ENCODE results near the gene ARHGAP30.
A peak's percentile ranks its signal among the peaks of the same experiment; 100 is the strongest.
"Not testable (repeated sequence)": the region's sequence is repeated elsewhere in the genome, so short reads cannot be mapped to it uniquely, and the experiment has no call there.

ARHGAP30 gene

GRCh38 chr1:161070761-161071160 lies 1.1 kb upstream of the ARHGAP30 start:
- no peak for DNase-seq (ENCODE audit: low read depth, low spot score)

GRCh38 chr1:161069241-161069640 lies 450 bp downstream of the ARHGAP30 start:
- DNase-seq (ENCODE audit: low read depth, low spot score): no peak

DNA sequence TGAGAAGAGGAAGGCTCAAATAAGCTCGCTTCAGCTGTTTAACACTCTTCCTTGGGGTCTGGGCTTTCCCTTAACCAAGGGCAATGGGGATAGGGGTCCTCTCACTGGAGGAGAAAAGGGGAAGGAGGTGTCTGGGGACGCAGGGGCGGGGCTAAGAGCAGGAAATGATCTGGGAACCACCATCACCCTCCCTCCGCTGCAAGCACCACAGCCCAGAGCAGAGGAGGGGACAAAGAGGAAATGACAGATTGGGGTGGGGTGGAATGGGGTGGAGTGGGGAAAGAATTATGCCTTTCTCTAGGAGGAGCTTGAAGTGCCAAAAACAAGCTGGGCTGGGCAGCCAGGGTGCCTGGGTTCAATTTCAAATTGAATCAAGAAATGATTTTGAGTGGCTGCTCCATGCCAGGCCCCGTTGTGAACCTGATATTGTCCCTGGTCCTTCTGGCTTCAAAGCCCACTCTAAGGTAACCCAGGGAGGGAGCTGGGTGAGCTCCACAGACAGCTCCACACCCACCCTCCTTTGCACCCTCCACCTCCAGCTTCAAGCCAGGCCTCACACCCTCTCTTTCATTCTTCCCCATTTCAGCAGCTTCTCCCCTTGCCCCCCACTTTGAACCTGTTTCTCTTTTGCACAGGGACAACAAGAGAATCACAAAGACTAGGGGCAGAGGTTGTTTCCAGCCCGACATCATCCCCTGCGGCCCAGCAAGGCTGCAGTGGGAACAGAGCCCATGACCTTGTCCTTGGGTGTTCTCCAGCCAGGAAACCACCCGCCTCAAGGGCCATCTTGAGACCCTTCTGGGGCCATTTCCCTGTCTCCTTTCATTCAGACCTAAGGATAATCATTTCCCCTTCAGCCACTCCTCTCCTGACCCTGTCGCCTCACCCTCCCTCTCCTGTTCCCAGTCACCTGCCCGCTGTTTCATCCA lies 1.1 kb downstream of the ARHGAP30 start:
- peak; percentile 56 for DNase-seq (ENCODE audit: low read depth, low spot score)

GRCh38 chr1:161066694-161067093 lies 3.0 kb downstream of the ARHGAP30 start:
- DNase-seq (ENCODE audit: low read depth, low spot score): no peak

GRCh38 chr1:161065681-161066080 lies 4.0 kb downstream of the ARHGAP30 start:
- not testable (repeated sequence) for DNase-seq (ENCODE audit: low read depth, low spot score)

DNA sequence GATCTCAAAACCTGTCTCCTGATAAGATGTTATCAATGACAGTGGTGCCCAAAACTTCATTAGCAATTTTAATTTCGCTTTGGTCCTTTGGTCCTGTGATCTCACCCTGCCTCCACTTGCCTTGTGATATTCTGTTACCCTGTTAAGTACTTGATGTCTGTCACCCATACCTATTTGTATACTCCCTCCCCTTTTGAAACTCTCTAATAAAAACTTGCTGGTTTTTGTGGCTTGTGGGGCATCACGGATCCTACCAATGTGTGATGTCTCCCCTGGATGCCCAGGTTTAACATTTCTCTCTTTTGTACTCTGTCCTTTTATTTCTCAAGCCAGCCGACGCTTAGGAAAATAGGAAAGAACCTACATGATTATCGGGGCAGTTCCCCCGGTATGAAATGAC lies 5.8 kb downstream of the ARHGAP30 start:
- DNase-seq (ENCODE audit: low read depth, low spot score): not testable (repeated sequence)

GRCh38 chr1:161061419-161061818 lies 8.3 kb downstream of the ARHGAP30 start:
- DNase-seq (ENCODE audit: low read depth, low spot score): no peak

GRCh38 chr1:161059293-161059692 lies 10.4 kb downstream of the ARHGAP30 start:
- no peak for DNase-seq (ENCODE audit: low read depth, low spot score)

DNA sequence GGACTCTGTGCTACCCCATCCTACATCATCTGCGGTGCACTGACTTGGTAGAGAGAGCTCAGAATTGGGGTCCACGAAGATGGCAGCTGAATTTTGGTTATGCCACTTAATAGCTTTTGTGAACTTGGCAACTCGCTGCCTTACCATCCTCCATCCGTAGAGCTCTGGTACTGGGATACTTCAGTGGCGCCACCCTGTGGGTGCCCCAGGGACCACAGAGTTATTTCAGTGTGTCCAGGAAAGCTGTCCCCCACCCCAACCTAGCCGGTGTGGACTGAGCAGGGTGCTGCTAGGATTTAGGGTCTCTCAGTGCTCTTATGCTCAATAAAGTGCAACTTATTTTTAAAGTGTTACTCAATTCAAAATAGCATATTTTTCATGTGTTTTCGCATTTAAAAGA lies 14.9 kb downstream of the ARHGAP30 start:
- no peak for DNase-seq (ENCODE audit: low read depth, low spot score)

- DNase-seq (ENCODE audit: low read depth, low spot score): no peak
Measured at GRCh38 chr1:161054232-161054631, 15.5 kb downstream of the ARHGAP30 start.

DNA sequence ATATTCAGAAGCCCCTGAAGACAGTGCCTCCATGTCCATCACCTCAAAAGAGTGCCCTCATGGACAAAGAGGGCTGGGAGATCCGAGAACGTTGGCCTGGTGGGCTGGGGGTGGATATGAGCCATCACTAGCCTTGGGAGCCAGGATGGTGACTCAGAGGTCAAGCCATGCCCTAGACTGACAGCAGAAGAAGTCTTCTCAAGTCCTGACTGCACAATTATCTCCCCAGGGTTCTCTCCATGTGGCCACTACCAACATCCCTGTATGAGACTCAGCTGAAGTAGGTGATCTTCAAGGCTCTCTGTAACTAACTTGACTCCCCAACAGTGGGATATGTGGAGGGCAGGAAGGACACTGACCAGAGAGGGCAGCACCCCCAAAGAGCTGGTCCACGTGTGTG lies 16.8 kb downstream of the ARHGAP30 start:
- DNase-seq (ENCODE audit: low read depth, low spot score): no peak

DNA sequence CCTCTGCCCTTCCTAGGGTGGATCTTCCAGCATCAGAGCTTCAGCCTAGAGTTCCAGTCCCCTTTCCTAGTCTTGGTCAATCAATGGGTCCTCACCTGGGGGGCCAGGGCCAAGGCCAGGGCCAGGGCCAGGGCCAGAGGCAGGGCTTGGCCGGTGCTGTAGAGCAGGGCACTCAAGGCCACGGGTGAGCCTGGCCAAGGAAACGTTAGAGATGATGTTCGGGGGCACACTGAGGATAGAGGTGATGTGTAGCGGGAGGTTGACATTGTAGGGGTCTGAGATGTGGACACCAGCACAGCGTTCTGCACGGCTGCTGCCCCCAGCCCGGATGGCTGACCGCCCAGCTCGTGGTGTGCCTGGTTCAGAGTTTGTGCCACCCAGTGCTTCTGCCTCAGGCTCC lies 18.5 kb downstream of the ARHGAP30 start:
- DNase-seq (ENCODE audit: low read depth, low spot score): no peak

DNA sequence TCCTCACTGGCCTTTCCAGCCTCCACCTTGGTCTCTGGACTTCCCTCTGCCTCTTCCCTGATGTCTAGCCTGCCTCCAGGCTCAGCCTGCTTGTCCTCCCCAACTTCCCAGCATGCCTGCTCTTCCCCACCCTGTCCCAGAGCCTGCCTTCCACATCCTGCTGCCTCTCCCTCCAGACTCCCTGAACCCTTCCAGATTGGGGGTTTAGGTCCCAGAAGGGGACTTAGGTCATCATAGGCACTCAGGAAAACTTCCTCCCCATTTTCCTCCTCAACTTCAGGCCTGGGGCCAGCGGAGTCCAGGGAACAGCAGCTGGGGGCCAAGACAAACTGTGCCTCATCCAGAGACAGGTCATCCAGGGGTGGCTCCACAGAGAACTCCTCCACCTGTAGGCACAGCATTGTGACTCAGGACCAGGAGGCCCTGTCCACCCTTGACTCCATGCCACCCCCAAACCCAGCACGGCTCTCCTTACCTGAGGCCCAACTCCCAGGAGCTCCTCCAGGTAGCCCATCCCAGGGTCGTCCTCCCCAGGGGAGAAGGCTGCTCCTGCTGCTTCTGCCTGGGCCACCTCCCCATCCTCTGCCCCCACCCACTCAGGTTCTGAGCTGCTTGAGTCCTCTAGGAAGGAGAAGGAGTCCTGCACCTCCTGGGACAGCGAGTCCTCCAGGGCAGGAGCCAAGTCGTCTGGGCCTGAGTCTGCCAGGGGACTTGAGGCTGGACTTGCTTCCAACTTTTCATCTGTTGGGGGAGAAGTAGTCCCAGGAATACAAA lies 20.6 kb downstream of the ARHGAP30 start:
- no peak for DNase-seq (ENCODE audit: low read depth, low spot score)

DNA sequence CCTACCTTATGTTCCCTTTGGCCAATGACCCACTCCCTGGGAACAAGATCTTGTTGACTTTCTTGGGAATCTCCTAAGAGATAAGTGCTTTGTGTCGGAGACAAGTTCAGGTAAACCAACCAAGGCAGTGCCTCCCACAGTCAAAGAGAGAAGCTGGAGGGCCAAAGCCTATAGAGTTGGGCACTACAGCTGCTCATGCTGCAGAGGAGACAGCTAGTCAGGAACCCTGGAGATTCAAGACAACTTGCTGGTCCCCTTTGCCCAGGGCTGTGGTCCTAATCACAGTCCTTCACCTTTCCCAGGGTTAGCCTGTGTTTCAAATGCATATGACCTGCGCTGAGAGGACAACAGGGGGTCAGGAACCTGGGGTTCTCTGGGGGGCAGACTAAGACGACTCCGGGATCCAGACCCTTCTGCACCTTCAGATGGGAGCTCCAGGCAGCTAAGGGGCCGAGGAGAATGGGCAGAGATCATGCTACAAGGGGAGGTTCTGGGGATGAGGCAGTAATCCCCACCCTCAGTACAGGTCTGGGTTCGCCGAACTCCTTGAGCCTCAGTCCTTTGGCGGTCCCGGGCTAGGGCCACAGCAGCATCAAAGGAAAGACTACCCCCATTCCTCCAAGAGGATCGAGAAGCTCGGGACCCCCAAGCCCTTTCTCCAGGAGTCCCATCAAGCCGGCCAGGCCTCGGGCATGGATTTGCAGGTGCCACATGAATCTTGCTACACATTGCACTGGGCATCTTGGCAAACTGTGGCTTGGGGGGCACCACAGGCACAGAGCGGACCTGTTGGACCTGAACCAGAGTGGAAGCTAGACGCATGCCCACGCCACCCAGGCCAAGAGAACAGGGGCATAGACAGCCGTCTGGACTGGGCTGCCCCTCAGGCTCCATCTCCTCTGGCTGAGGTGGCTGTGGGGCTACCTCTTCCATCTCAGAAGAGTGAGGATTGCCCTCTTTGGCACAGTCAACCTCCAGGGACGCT lies 22.0 kb downstream of the ARHGAP30 start:
- no peak for DNase-seq (ENCODE audit: low read depth, low spot score)

DNA sequence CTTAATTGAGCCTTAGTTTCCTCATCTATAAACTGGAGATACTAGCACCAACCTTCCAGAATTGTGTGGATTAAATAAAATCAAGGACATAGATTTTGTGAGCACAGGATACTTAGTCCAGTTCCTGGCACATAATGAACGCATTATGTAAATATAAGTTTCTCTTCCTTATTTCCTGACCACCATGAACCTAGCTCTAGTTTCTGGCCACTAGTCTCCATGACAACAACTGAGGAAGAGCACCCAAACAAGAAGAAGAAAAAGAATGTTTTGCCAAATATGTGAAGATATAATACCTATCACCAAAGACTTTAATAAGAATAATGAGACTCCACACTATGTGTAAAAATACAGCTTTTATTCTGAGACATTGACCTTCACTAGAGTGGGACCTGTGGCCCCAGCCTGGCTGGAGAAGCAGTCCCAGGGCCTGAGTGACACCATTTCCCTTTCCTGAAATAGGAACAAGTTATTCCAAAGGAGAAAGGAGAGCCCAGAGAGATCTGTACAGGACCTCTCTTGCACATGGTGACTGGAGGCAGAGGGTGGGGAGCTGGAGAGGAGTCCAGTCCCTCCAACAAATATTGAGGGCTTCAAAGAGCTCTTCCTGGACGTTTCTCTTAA lies 23.0 kb downstream of the ARHGAP30 start:
- no peak for DNase-seq (ENCODE audit: low read depth, low spot score)

DNA sequence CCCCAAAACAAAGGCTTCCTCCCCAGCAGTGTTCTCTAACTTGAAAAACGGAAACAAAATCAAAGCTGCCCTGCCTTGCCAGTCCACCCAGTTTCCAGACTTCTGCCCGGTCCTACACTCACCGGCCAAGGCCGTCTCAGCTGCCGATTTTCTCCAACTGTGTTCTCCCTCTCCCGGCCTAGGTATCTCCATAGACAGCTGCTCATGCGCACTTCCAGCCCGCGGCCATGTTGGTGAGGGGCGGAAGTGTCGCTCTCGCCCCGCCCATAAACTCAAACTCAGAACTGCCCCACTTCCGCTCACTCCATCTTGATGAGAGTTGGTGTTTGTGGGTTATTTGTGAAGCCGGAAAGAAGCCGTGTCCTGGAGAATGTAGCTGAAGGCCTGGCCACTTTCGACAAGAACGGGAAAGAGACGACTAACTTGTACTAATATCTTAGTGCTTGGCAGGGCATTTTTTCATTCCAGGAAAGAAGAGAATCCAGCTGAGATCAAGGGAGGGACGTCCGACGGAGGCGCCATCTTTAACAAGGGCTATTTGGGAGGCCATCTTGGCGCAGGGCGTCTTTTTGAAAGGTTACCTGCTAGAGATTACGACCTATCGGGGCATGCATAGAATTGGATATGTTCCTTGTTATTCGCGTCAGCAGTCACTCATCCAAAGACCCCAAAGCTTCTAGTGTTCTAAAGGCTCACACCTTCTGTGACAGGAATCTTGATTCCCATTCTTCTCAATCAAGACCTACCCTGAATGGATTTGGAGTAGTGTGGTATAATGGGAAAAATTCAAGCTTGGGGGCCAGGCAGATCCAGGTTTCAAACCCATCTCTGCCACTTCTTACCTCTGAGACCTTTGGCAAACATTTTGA lies 23.7 kb downstream of the ARHGAP30 start, which contains the start of gene USF1:
Gene USF1 (minus strand): TSS at position 242 of the 869 bp plus-strand sequence. CDS start 2,702 bp downstream, outside the sequence.
- peak; percentile 83 for DNase-seq (ENCODE audit: low read depth, low spot score)

GRCh38 chr1:161044908-161045735 lies 24.6 kb downstream of the ARHGAP30 start:
- no peak for DNase-seq (ENCODE audit: low read depth, low spot score)

DNA sequence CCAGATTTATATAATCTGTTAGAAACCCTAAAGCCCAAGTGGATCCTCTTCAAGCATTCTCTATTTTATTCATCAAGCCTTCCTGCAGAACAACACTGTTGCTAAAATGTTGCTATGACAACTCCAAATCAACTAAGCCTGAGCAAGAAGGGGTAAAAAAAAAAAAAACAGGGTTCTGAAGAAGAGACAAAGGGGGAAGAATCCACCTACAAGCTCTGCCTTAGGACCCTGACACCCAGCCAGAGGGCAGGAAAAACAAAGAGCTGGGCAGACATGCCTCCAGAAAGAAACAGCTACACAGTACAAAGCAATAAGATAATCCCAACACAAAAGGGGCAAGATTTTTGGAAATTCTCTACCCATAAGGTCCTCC lies 25.2 kb downstream of the ARHGAP30 start:
- no peak for DNase-seq (ENCODE audit: low read depth, low spot score)

DNA sequence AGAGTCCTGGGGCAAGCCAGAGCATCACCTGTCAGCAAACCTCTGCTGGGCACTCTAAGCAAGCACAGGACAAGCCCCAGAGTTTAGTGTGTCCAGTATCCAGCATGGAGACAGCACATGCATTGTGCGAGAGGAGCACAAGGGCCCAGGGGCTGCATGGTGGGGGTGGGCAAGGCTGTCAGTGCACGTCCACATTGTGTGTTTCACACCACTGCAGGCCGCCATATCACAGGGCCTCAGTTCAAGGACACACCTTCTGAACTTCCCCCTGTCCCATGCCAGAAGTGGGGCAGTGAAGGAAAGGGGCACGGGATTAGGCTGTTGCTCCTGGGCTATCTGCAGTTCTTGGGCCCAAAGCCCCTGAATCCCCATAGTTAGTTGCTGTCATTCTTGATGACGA lies 30.1 kb downstream of the ARHGAP30 start:
- DNase-seq (ENCODE audit: low read depth, low spot score): no peak

Data from activated CD4-positive, CD25-positive, alpha-beta regulatory T cell treated with anti-CD3 and anti-CD28 coated beads, Interleukin-2, amount 50 U/mL, for 16 hours (primary cell).